PC-3 (cell line): ENCODE data around the gene CHURC1.

ENCODE experiments used
- EZH2 ChIP-seq: fragments of 300-600 bp; sonication (generic); IDR thresholded peaks from one replicate; pipeline ENCODE4 v1.6.1; 2017; ENCODE audit warnings: antibody characterized with exemption, mild to moderate bottlenecking, low read length; ENCODE audit not compliant: unreplicated experiment
- EZH2phosphoT487 ChIP-seq: fragments of 300-600 bp; sonication (generic); IDR thresholded peaks from 2 replicates; pipeline ENCODE4 v1.6.1; 2018; ENCODE audit warnings: mild to moderate bottlenecking, antibody characterized with exemption, low read length, borderline replicate concordance
- TF ChIP-seq, protein P1 (sequence below): fragments of 300-600 bp; sonication (generic); conservative IDR thresholded peaks from 2 replicates; pipeline ENCODE4 v1.5.1; 2017; ENCODE audit warnings: antibody characterized with exemption, low read depth, mild to moderate bottlenecking, low read length

DNA sequence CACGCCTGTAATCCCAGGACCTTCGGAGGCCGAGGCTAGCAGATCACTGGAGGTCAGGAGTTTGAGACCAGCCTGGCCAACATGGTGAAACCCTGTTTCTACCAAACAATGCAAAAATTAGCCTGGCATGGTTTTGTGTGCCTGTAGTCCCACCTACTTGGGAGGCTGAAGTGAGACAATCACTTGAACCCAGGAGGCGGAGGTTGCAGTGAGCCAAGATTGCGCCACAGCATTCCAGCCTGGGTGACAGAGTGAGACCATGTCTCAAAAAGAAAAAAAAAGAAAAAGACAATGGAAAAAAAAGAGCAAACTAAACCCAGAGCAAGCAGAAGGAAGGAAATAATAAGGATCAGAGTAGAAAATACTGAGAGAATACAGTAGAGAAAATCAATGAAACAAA, 5.4 kb downstream of the CHURC1 start:
- TF ChIP-seq, protein P1, sequence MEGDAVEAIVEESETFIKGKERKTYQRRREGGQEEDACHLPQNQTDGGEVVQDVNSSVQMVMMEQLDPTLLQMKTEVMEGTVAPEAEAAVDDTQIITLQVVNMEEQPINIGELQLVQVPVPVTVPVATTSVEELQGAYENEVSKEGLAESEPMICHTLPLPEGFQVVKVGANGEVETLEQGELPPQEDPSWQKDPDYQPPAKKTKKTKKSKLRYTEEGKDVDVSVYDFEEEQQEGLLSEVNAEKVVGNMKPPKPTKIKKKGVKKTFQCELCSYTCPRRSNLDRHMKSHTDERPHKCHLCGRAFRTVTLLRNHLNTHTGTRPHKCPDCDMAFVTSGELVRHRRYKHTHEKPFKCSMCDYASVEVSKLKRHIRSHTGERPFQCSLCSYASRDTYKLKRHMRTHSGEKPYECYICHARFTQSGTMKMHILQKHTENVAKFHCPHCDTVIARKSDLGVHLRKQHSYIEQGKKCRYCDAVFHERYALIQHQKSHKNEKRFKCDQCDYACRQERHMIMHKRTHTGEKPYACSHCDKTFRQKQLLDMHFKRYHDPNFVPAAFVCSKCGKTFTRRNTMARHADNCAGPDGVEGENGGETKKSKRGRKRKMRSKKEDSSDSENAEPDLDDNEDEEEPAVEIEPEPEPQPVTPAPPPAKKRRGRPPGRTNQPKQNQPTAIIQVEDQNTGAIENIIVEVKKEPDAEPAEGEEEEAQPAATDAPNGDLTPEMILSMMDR = no peak
- TF ChIP-seq EZH2 (no peak), EZH2phosphoT487 (no peak)
